GM21723 (cell line): ENCODE results near the gene CACNA2D3.

Experiments
- ATAC-seq: cut with Tn5 transposase; IDR thresholded peaks from one replicate; pipeline ENCODE4 v1.9.1; 2021; ENCODE audit warnings: mild to moderate bottlenecking, moderate library complexity; ENCODE audit not compliant: unreplicated experiment

CACNA2D3 gene

DNA sequence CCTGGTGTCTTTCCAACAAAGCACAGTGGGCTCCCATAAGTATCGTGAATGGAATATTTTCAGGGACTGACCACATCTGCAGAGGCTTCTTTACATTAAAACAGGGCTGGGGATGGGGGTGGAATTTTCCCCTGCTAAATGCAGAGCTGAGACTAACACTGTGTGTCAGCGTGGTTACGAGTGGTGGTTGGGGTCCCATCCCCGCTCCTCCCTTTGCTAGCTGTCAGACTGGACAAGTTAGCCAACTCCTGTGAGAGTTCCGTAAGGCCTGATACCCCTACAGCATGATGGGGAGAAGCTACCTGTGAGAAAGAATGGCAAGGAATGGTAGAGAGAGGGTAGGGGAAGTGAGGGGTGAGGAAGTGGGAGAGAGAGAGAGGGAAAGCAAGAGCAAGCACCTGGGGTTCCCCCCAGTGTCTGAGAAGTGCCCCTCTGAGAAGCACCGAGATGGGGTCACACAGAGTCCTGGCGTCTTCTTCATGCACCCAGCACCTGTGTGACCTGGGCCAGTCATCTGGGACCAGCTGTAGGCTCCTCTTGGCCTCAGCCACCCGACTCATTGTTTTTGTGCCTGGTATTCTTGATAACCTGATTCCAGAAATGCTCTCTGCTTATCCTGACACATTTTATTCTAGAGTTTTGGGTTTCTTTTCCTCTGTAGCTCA, 395.8 kb downstream of the CACNA2D3 start:
- no peak for ATAC-seq

DNA sequence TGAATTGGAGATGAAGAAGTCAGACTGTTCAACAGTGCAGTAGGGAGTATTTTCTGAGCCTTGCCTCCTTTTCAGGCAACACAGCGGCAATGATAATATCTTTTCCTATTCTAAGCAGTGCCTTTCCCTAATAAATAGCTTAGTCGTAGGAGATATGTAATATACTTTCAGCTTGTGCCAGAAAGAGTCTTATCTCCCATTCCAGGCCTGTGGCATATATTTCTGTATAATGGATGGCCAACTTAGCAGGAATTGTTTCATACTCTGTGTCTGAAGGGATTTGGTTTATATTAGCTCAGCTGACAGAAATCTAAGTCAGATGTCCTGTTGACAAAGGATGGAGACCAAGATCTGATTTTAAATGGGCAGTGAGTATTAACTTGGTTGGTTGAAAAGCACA, 397.1 kb downstream of the CACNA2D3 start:
- no peak for ATAC-seq

GRCh38 chr3:54520060-54520459, 397.7 kb downstream of the CACNA2D3 start:
- no peak for ATAC-seq

DNA sequence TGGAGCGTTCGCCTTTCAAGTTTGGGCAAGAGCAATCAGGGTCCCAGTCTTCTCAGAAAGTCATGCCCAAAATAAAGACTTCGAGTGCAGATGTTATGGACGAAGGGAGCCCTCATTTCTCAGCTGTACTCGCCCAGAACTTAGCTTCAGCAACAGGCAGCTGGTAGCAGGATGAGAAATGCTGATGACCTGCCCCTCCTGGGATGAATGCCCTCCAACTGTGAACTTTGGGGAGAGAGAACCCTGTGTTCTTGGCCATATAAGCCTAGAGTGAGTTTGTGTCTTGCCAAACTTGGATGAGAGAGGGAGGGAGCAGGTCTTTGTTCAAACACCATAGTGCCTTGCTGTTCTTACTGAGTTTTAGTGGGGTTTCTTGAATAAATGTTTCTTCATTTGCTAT, 405.2 kb downstream of the CACNA2D3 start:
- ATAC-seq, result no peak

DNA sequence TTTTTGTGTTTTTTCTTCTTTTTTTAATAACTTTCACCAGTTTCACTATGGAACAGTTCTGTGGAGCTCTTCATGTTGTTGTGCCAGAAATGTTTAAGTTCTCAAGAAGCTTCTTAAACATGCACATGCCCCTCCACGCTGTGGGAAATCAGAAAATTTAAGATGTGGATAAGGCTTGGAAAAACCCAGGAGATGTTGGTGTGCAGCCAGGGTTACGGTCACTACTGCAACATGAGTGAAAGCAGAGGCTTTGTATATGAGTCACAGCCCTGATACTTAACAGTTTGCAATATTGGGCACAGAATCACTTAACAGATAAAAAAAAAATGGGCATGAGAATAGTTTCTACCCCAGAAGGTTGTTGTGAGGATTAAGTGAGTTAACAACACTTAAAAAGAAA, 405.6 kb downstream of the CACNA2D3 start:
- ATAC-seq, result no peak

DNA sequence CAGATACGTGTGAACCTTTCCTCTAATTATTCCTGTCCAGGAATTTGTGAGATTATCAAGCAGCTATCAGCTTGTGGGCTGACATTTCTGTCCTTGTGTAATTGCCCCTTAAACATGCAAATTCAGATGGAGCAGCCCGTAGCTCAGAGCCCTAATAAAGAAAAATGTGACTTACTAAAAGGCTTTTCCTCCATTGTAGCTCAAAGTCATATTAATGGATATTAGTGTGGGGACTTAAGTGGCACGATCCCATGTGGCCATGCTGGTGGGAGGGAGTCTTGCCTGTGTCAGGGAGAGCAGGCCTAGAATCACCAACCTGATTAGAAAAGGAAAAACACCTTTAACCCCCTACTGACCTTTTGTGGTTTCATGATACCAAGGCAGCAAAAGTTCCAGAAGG, 406.3 kb downstream of the CACNA2D3 start:
- ATAC-seq, result no peak

DNA sequence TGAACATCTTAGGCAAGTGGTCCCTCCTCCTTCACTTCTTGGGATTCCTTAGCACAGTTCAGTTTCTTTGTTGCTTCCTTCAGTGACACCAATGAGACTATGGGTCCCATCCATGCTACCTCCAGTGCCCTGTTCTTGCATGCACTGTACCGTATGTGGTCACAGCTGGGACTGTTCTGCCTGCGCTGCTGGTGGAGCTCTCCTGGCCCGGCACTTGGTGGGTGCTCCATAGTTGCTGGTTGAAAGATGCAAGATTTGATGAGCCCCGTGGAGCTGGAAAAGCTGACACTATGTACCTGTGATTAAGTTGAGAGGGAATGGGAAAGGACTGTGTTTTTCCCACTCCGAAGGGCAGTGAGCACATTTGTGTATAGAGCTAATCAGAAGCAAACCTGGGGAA, 407.7 kb downstream of the CACNA2D3 start:
- no peak for ATAC-seq

- ATAC-seq, result no peak
Observed at GRCh38 chr3:54530944-54531343, 408.6 kb downstream of the CACNA2D3 start.

GRCh38 chr3:54531741-54532140, 409.4 kb downstream of the CACNA2D3 start:
- ATAC-seq, result no peak

DNA sequence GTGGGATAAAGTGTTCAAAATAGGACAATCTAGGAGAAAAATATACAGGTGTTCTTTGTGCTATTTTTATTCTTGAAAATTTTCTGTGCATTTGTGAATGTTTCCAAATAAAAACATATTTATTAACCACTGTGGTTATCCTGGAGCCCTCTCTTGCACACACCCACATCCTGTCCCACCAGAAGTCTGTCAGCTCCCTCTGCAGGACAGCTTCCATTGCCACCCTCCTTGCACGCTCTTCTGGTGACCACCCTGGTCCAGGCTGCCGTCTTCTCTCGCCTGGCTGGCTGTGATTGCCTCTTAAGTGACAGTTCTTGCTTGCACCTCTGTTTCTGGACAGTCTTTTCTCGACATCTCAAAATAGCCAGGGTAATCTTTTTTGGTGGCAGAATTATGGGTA, 411.5 kb downstream of the CACNA2D3 start:
- ATAC-seq, result no peak

GRCh38 chr3:54535619-54536018, 413.3 kb downstream of the CACNA2D3 start:
- no peak for ATAC-seq

DNA sequence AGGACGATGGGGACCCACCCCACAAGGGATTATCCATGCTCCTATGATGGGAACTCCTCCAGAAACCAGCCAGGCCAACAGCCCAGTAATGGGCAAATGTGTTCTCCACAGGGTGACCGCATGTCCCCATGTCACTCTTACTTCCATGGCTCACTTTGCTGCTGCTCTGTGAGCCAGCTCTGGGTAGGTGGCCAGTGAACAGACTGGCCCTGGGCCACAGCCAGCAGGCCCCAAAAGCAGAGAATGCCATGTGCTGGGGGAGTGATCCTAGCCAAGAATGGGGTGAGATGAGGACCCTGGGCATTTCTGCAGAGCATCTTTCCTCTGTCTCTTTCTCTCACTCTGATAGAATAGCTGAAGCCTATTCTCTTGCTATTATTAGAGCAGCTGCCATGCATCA, 414.1 kb downstream of the CACNA2D3 start:
- no peak for ATAC-seq

- no peak for ATAC-seq
Observed at GRCh38 chr3:54537506-54537905, 415.2 kb downstream of the CACNA2D3 start.

- ATAC-seq, result no peak
Observed at GRCh38 chr3:54538346-54538745, 416.0 kb downstream of the CACNA2D3 start.

DNA sequence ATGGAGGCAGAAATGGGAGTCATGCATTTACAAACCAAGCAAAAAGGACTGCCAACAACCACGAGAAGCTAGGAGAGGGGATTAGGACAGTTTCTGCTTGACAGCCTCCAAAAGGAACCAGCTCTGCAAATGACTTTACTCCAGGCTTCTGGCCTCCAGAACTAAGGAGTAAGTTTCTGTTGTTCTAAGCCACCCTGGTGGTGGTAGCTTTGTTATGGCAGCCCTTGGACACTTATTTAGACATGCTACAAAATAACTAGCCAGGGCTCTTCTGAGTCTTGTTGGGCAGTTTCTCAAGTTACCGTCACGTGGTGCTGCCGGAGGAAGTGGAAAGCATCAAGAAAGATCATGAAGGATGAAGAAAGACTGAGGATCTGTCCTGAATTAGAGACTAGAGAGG, 419.0 kb downstream of the CACNA2D3 start:
- ATAC-seq, result no peak

GRCh38 chr3:54543446-54543845, 421.1 kb downstream of the CACNA2D3 start:
- no peak for ATAC-seq

DNA sequence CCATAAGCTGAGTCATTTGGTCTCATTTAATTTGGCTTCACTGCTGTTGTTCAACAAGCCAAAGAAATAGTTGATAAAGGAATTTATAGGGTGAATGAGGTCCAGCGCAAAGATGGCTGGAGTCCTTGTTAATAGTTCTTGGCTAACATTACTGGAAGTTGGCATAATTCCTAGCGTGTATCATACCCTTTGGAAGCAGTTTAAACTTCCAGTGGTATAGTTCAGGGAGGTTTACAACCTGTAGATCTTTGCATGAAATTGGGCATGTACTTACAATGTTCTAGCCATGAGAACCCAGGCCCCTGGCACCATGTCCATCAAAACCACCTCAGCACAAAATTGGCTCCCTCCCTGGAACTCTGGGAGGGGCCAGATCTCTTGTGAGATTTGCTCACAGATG, 424.7 kb downstream of the CACNA2D3 start:
- ATAC-seq, result no peak

DNA sequence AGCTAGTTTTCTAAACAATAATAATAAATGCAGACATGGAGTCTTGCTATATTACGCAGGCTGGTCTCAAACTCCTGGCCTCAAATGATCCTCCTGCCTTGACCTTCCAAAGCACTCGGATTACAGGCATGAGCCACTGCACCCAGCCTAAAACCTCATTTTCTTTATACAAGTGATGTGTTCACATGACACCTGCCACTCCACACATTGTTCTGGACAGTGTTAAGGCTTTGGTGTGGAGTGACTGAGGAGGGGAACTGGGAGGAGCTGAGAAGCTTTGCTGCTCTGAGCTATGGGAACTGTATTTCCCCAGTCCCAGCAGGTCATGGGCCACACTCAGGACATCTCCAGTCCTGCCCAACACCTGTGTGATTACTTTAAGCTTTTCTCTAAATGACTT, 425.5 kb downstream of the CACNA2D3 start:
- ATAC-seq, result no peak

- ATAC-seq, result no peak
Observed at GRCh38 chr3:54549607-54550220, 427.4 kb downstream of the CACNA2D3 start.

DNA sequence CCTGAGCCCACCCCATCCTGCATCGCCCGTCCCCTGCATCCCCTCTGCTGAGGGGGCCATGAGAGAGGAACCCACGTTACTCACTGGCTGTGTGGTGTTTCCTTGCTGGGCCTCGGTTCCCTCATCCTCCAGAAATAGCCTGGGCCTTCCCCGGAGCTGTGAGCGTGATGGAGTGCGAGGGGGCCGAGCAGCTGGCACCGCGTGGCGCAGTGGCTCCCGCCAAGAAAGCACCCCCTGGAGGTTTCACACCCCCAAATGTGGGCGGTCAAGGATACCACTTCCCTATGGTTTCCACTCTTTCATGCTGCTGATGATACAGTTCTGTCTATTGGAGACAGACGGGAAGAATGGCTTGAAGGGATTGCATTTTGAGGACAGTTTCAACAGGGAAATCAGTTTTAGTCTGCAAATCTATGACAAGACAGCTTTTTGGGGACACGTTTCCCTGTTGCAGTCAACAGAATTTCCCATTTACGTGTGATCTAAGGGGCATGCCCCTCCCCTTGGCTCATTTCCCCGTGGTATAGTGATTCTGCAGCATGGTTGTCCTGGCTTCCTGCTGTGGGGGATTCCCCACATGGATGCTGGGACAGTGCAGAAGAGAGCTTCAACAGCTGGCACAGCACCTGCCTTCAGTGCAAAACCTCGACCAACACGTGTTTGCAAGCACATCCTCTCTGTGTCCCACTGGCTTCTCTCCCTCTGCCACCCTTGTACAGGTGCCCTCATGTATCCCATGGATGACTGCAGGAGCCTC, 428.0 kb downstream of the CACNA2D3 start:
- no peak for ATAC-seq

DNA sequence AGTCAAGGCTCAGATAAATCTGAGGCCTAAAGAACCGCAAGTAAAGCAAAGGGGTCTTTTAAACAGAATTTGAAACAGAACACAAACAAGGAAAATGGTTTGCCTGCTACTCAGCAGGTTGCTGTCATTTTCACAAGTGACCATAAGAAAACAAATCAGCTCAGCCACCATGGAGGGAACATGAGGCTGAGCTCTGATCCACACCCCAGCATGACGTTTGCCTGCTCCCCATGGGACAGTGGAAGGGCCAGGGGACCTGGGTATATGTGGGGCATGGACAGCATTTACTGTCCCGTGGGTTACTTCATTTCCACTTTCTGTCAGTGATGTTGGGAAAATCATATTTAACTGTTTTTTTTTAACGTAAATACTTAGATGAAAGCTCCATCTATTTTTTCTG, 434.3 kb downstream of the CACNA2D3 start:
- ATAC-seq, result no peak
